Thyroid gland (tissue), 4 donors: ENCODE data around the gene LHFPL2.

Source experiments
- POLR2A ChIP-seq, 2 donors: fragments of 450-650 bp; IDR thresholded peaks; one replicate each; pipeline ENCODE4 v1.6.1; 2017; ENCODE audit warnings: antibody characterized with exemption in 2 of 2, mild to moderate bottlenecking in 2 of 2, moderate library complexity in 1 of 2
- TF ChIP-seq, protein P1 (sequence below), 6 experiments: fragments of 200-600 bp in 3 of 6; fragments of 450-650 bp in 3 of 6; sonication (generic) in 3 of 6; IDR thresholded peaks; one replicate each; pipeline ENCODE4 v1.5.1; 2016 to 2019; ENCODE audit warnings: antibody characterized with exemption in 6 of 6, mild to moderate bottlenecking in 2 of 6, inconsistent platforms in 1 of 6, moderate library complexity in 1 of 6

GRCh38 chr5:78644129-78644528, 4.4 kb downstream of the LHFPL2 start:
- TF ChIP-seq, protein P1, sequence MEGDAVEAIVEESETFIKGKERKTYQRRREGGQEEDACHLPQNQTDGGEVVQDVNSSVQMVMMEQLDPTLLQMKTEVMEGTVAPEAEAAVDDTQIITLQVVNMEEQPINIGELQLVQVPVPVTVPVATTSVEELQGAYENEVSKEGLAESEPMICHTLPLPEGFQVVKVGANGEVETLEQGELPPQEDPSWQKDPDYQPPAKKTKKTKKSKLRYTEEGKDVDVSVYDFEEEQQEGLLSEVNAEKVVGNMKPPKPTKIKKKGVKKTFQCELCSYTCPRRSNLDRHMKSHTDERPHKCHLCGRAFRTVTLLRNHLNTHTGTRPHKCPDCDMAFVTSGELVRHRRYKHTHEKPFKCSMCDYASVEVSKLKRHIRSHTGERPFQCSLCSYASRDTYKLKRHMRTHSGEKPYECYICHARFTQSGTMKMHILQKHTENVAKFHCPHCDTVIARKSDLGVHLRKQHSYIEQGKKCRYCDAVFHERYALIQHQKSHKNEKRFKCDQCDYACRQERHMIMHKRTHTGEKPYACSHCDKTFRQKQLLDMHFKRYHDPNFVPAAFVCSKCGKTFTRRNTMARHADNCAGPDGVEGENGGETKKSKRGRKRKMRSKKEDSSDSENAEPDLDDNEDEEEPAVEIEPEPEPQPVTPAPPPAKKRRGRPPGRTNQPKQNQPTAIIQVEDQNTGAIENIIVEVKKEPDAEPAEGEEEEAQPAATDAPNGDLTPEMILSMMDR (IDR thresholded peaks at IDR 0.05): no peak
- no peak for TF ChIP-seq POLR2A (IDR thresholded peaks at IDR 0.05)
